HEK293 (cell line): ENCODE data around the gene ZPLD1.

Source experiments
- CTCF ChIA-PET: fragments of 350-600 bp; formaldehyde crosslinking; extraction: SDS; loops from one replicate; lab custom pipeline; 2021; ENCODE audit warnings: antibody characterized with exemption; lab: Yijun Ruan, JAX
- POLR2A ChIA-PET: fragments of 300-600 bp; formaldehyde crosslinking; extraction: SDS; loops from one replicate; lab custom pipeline; 2020; ENCODE audit warnings: antibody characterized with exemption, inconsistent platforms; lab: Yijun Ruan, JAX
- H3K27ac ChIP-seq: fragments of 200-500 bp; sonication (Bioruptor generic); 2 replicates; pipeline ENCODE4 v1.5.1; 2014; ENCODE audit warnings: low read depth, low read length, control low read depth, inconsistent platforms; ENCODE audit errors: extremely low read depth
- H3K36me3 ChIP-seq, 2 experiments: fragments of 200-500 bp in 1 of 2; sonication (Bioruptor generic) in 1 of 2; 1 replicate in 1 of 2; 2 replicates in 1 of 2; pipeline ENCODE4 v1.5.1; 2014 to 2017; ENCODE audit warnings: inconsistent platforms in 2 of 2, low read length in 2 of 2; ENCODE audit not compliant: control insufficient read depth in 2 of 2, insufficient read depth in 1 of 2
- H3K4me1 ChIP-seq: fragments of 200-500 bp; sonication (Bioruptor generic); 2 replicates; pipeline ENCODE4 v1.5.1; 2014; ENCODE audit warnings: mild to moderate bottlenecking, low read length, inconsistent platforms; ENCODE audit not compliant: control insufficient read depth, insufficient read depth
- H3K4me3 ChIP-seq: 2 replicates; pipeline ENCODE4 v1.5.1; 2011; ENCODE audit warnings: low read depth, mild to moderate bottlenecking, control low read depth, low read length, moderate library complexity
- H3K9me3 ChIP-seq: fragments of 200-500 bp; sonication (Bioruptor generic); 2 replicates; pipeline ENCODE4 v1.5.1; 2014; ENCODE audit warnings: low read depth, low read length, inconsistent platforms; ENCODE audit not compliant: control insufficient read depth, insufficient read depth
- GLI4 ChIP-seq: fragments of 450-650 bp; formaldehyde crosslinking; IDR thresholded peaks from 2 replicates; pipeline ENCODE4 v1.5.1; 2016; ENCODE audit warnings: missing biosample characterization, missing genetic modification characterization
- HOXD13 ChIP-seq: sonication (generic); formaldehyde crosslinking; IDR thresholded peaks from 2 replicates; pipeline ENCODE4 v1.8.0; 2022; ENCODE audit warnings: missing genetic modification reagents, borderline replicate concordance
- PRDM10 ChIP-seq: fragments of 450-650 bp; formaldehyde crosslinking; IDR thresholded peaks from 2 replicates; pipeline ENCODE4 v1.5.1; 2016; ENCODE audit warnings: missing biosample characterization, missing genetic modification characterization
- REST ChIP-seq: fragments of 450-650 bp; formaldehyde crosslinking; IDR thresholded peaks from 2 replicates; pipeline ENCODE4 v1.5.1; 2016; ENCODE audit warnings: missing biosample characterization, missing genetic modification characterization
- SP2 ChIP-seq: fragments of 450-650 bp; formaldehyde crosslinking; IDR thresholded peaks from 2 replicates; pipeline ENCODE4 v1.5.1; 2016; ENCODE audit warnings: missing biosample characterization, missing genetic modification characterization
- ZNF248 ChIP-seq: fragments of 450-650 bp; formaldehyde crosslinking; IDR thresholded peaks from 2 replicates; pipeline ENCODE4 v1.5.1; 2017; ENCODE audit warnings: missing biosample characterization, missing genetic modification characterization
- ZNF518A ChIP-seq: fragments of 450-650 bp; formaldehyde crosslinking; conservative IDR thresholded peaks from 2 replicates; pipeline ENCODE4 v1.5.1; 2016; ENCODE audit warnings: low read depth, missing biosample characterization, missing genetic modification characterization
- ZNF580 ChIP-seq: fragments of 450-650 bp; formaldehyde crosslinking; IDR thresholded peaks from 2 replicates; pipeline ENCODE4 v1.5.1; 2016; ENCODE audit warnings: missing biosample characterization, missing genetic modification characterization
- ZNF654 ChIP-seq: fragments of 450-650 bp; formaldehyde crosslinking; IDR thresholded peaks from 2 replicates; pipeline ENCODE4 v1.5.1; 2016; ENCODE audit warnings: low read depth, missing biosample characterization, missing genetic modification characterization
- ZSCAN16 ChIP-seq: fragments of 450-650 bp; formaldehyde crosslinking; IDR thresholded peaks from 2 replicates; pipeline ENCODE4 v1.5.1; 2016; ENCODE audit warnings: missing biosample characterization, missing genetic modification characterization

The ZPLD1 gene

GRCh38 chr3:102464261-102464660, 29.4 kb downstream of the ZPLD1 start:
- ChIA-PET POLR2A (no interaction called here), CTCF (interaction anchor here (0.8 kb wide), 1 partner anchor 12 kb away, joined by 3 read pairs; no protein-coding TSS in a partner anchor)
- no peak overlapping the region for H3K27ac ChIP-seq
- no peaks in the 10 kb centered on the region for H3K4me1 ChIP-seq
- no peaks in the 10 kb centered on the region for H3K36me3 ChIP-seq
- no peaks in the 10 kb centered on the region for H3K9me3 ChIP-seq
- no peak for TF ChIP-seq HOXD13 (CRISPR knock-in tag)
- no peak for TF ChIP-seq ZNF248 (tag by site-specific recombination)
- TF ChIP-seq ZSCAN16 (tag by site-specific recombination) = no peak
- TF ChIP-seq SP2 (tag by site-specific recombination) = no peak
- no peak for TF ChIP-seq ZNF518A (tag by site-specific recombination)
- TF ChIP-seq ZNF580 (tag by site-specific recombination) = no peak
- TF ChIP-seq, all 188 proteins: peak for 0
- H3K4me3 ChIP-seq = no peak overlapping the region

- no peaks in the 10 kb centered on the region for H3K36me3 ChIP-seq
- TF ChIP-seq PRDM10 (tag by site-specific recombination) (peak; percentile 54; the same call in 1 of the 2 replicates), GLI4 (tag by site-specific recombination) (no peak), REST (tag by site-specific recombination) (0 out of 2 replicates have a peak, but pooled peaks have one; percentile 37), ZNF654 (tag by site-specific recombination) (peak; percentile 12; the same call in 1 of the 2 replicates)
- H3K4me3 ChIP-seq = no peak overlapping the region
- no peaks in the 10 kb centered on the region for H3K9me3 ChIP-seq
- no peak overlapping the region for H3K27ac ChIP-seq
- CTCF ChIA-PET = interaction anchor here (0.6 to 1.3 kb wide), 2 partner anchors 71 to 149 kb away, joined by 3 read pairs; no protein-coding TSS in a partner anchor
- H3K4me1 ChIP-seq = no peaks in the 10 kb centered on the region
- POLR2A ChIA-PET = no interaction called here
Measured at GRCh38 chr3:102466001-102466400, 31.2 kb downstream of the ZPLD1 start.
